Brain microvascular endothelial cell (primary cell): ENCODE data around the gene CACNB2.

Source experiments
- DNase-seq: peaks from one replicate; pipeline ENCODE4 v3.0.0-alpha.2; 2020
- H3K27ac ChIP-seq: fragments of 250-450 bp; sonication (Bioruptor Pico); 2 replicates; pipeline ENCODE4 v1.5.1; 2020; ENCODE audit warnings: mild to moderate bottlenecking, moderate library complexity
- H3K27me3 ChIP-seq: fragments of 250-450 bp; sonication (Bioruptor Pico); replicated peaks from 2 replicates; pipeline ENCODE4 v1.5.1; 2020; ENCODE audit warnings: mild to moderate bottlenecking
- H3K36me3 ChIP-seq: fragments of 250-450 bp; sonication (Bioruptor Pico); replicated peaks from 2 replicates; pipeline ENCODE4 v1.5.1; 2020; ENCODE audit warnings: mild to moderate bottlenecking
- H3K4me3 ChIP-seq: 2 replicates; pipeline ENCODE4 v1.5.1; 2011; ENCODE audit warnings: low read depth, mild to moderate bottlenecking, control low read depth, low read length, moderate library complexity
- in situ Hi-C: cut with HindIII; loops from 2 replicates; pipeline ENCODE4 v1.10.0; 2017; ENCODE audit warnings: low sequenced_read_pairs, low pct_ligation_motif_present
- TF ChIP-seq, protein P1 (sequence below): IDR thresholded peaks from 2 replicates; pipeline ENCODE4 v1.5.1; 2011; ENCODE audit warnings: low read depth, mild to moderate bottlenecking, moderate library complexity, low read length, control low read depth, inconsistent platforms; ENCODE audit errors: missing control alignments

The CACNB2 gene

DNA sequence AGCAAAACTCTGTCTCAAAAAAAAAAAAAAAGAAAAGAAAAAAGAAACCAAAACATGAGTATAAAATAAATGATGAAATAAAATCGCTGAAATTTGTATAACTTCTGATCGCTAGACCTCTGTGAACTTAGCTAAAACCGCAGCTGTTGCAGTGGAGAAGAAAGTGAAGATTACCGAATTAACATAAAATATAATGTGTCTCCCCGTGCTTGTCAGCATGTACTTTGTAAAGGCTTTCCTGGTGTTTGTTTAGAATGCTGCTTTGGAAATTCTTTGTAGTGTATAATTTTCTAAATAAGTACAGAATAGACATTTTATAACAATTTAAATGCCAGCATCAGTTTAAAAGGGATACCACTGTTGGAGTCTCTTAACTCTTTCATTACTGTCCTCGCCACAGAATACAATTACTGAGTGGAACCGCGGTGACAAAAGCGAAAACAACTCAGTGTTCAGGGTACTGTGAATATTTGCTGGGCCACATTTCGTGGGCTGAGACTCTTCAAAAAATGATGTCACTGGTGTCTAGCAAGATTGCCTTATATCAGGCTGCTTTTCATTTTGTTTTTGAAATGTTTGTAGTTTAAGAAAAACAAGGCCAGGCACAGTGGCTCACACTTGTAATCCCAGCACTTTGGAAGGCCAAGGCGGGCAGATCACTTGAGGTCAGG is 343.4 kb downstream of the CACNB2 start:
- H3K27me3 ChIP-seq: no peaks in the 10 kb centered on the region
- in situ Hi-C loops: no loop called here
- no peak for DNase-seq

DNA sequence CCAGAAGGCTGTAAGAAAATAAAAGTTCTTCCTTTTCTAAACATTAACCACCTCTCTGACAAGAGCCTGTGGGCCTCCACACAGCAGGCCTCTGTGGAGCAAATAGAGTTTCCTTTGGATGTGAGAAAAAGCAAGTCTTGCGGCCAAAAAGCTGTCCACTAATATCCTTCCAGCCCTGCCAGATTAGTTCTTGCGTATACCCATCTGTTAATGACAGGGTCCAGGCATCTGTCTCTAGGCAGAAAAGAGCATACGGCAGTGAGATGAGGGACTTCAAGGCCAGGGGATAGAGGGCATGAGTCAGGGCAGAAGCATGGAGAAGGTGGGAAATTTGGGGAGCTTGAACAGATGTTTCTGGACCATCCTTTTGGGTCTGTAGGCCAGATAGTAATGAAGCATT is 346.2 kb downstream of the CACNB2 start:
- no peaks in the 10 kb centered on the region for H3K36me3 ChIP-seq
- H3K27me3 ChIP-seq: no peaks in the 10 kb centered on the region
- H3K4me3 ChIP-seq: no peak overlapping the region
- DNase-seq: no peak
- TF ChIP-seq, protein P1, sequence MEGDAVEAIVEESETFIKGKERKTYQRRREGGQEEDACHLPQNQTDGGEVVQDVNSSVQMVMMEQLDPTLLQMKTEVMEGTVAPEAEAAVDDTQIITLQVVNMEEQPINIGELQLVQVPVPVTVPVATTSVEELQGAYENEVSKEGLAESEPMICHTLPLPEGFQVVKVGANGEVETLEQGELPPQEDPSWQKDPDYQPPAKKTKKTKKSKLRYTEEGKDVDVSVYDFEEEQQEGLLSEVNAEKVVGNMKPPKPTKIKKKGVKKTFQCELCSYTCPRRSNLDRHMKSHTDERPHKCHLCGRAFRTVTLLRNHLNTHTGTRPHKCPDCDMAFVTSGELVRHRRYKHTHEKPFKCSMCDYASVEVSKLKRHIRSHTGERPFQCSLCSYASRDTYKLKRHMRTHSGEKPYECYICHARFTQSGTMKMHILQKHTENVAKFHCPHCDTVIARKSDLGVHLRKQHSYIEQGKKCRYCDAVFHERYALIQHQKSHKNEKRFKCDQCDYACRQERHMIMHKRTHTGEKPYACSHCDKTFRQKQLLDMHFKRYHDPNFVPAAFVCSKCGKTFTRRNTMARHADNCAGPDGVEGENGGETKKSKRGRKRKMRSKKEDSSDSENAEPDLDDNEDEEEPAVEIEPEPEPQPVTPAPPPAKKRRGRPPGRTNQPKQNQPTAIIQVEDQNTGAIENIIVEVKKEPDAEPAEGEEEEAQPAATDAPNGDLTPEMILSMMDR: no peak
- in situ Hi-C loops: no loop called here
- H3K27ac ChIP-seq: no peak overlapping the region

More for the DNA sequence above, 343.4 kb downstream of the CACNB2 start:
- Histone ChIP-seq H3K36me3 (no peaks in the 10 kb centered on the region), H3K27ac (no peak overlapping the region), H3K4me3 (no peak overlapping the region)
- TF ChIP-seq, protein P1: no peak

DNA sequence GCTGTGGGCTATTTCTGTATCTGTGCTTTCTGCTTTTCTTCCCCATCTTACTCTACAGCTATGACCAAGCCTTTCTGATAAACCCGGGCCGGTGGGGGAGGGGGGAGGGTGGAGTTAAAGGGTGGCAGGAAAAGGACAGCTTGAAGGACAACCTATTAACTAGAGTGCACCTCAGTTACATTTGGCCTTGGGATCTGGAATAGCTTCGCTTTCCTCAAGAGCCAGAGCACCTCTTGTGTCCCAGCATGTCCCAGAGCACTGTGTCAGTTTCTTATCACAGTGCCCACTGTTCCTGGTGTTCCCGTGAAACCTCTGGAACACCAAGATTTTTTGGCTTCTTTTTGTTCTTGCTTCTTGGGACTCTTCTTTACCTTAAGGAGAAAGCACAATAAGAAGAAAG is 350.5 kb downstream of the CACNB2 start:
- H3K27me3 ChIP-seq: no peaks in the 10 kb centered on the region
- in situ Hi-C loops: no loop called here
- H3K27ac ChIP-seq: no peak overlapping the region
- no peaks in the 10 kb centered on the region for H3K36me3 ChIP-seq
- TF ChIP-seq, protein P1: no peak
- DNase-seq: no peak
- no peak overlapping the region for H3K4me3 ChIP-seq

DNA sequence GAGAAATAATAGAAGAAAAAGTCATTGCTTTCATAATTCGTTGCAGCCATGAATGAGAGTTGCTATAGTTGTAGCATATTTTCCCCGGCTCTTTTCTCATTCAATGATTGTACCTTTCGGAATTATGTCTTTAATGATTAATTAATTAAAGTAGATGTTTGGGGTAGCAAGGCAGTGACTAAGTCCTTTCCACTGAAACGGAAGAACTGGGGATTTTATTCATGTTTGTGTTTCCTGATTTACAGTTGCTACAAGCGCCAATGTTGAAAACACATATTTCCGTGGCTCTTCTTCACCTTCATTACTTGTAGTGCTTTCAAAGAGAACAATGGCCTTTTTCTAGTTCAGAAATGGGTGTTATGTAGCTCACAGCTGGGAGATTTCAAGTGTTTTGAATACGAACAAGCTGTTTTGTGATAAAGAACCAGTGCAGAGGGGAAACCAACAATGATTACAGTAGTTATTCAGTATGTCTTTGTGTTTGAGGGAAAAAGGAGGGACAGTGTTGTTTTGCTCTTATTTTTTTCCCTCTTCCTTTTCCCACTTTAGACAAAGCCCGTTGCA is 357.7 kb downstream of the CACNB2 start:
- H3K27ac ChIP-seq: no peak overlapping the region
- H3K4me3 ChIP-seq: no peak overlapping the region
- TF ChIP-seq, protein P1: no peak
- in situ Hi-C loops: no loop called here
- no peak for DNase-seq
- no peaks in the 10 kb centered on the region for H3K36me3 ChIP-seq
- no peaks in the 10 kb centered on the region for H3K27me3 ChIP-seq

DNA sequence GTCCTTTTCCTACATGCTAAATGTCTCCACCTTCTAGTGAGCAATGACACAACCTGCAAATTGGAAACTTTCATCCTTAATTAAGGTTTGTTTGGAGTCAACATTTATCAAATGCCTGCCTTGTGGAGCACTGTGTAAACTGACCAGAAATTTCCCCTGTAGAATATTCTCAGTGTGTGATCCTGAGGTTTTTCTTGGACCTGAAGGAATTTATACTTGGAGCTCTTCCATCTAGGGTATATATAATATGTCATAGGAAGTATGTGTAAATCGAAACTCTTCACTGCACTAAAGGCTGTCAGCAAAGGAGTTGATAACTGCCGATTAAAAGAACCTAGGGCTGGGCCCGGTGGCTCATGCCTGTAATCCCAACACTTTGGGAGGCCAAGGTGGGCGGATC is 358.8 kb downstream of the CACNB2 start:
- in situ Hi-C loops: no loop called here
- DNase-seq: no peak
- no peaks in the 10 kb centered on the region for H3K36me3 ChIP-seq

More for the DNA sequence above, 358.8 kb downstream of the CACNB2 start:
- Histone ChIP-seq H3K4me3 (no peak overlapping the region), H3K27me3 (no peaks in the 10 kb centered on the region), H3K27ac (no peak overlapping the region)
- TF ChIP-seq, protein P1: no peak
